GM19438 (cell line): Measurements from ENCODE around the gene ALKBH4.
"Not testable (repeated sequence)": the region's sequence is repeated elsewhere in the genome, so short reads cannot be mapped to it uniquely, and the experiment has no call there.

Source experiments
- ATAC-seq: cut with Tn5 transposase; IDR thresholded peaks from one replicate; pipeline ENCODE4 v1.9.1; 2021; ENCODE audit warnings: low read depth; ENCODE audit not compliant: unreplicated experiment

ALKBH4 gene

GRCh38 chr7:102456327-102456726 lies 8.3 kb downstream of the ALKBH4 start:
- ATAC-seq = no peak

- no peak for ATAC-seq
These were observed 9.1 kb downstream of the ALKBH4 start for GRCh38 chr7:102455596-102455995.

- not testable (repeated sequence) for ATAC-seq
These were observed 9.7 kb downstream of the ALKBH4 start for GRCh38 chr7:102454932-102455331.

- no peak for ATAC-seq
These were observed 10.2 kb downstream of the ALKBH4 start for GRCh38 chr7:102454468-102454867.

DNA sequence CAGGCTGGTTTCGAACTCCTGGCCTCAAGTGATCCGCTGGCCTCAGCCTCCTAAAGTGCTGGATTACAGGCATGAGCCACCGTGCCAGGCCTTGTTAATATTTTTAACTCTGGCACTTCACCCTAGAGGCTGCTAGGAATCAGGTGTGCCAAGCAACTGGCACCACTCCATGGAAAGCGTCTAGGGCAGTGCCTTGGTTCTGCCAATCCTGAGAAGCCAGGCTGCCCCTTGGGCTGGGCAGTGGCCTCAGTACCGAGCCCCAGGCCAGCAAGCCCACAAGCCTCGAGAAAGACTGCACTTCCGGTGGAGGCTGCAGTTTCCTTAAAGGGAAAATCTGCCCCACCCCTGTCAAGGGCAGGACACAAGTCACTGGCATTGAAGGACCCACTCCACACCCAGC lies 11.3 kb downstream of the ALKBH4 start:
- ATAC-seq = no peak

- ATAC-seq = no peak
These were observed 12.2 kb downstream of the ALKBH4 start for GRCh38 chr7:102452451-102452850.

GRCh38 chr7:102451371-102452054 lies 13.2 kb downstream of the ALKBH4 start:
- no peak for ATAC-seq

GRCh38 chr7:102450242-102450641 lies 14.4 kb downstream of the ALKBH4 start:
- no peak for ATAC-seq

GRCh38 chr7:102449136-102449535 lies 15.5 kb downstream of the ALKBH4 start:
- no peak for ATAC-seq

DNA sequence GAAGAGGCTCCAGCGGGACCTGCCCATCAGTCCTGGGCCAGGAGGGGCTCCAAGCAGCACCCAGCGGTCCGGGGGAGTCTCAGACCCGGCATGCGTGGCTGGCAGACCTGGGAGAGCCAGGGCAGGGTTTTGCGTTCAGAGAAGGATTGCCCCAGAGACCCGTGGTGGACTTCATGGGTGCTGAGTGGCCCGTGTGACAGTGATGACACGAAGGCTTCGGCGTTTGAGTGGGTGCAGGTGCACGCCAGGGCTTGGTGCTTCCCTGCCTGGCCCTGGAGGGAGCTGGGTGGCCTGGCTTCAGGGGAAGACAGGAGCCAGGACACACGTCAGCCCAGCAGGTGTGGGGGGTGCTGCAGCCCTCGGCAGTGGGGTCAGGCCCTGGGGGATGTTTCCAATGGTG lies 17.4 kb downstream of the ALKBH4 start:
- ATAC-seq = no peak

- no peak for ATAC-seq
These were observed 18.1 kb downstream of the ALKBH4 start for GRCh38 chr7:102446387-102447156.

- no peak for ATAC-seq
These were observed 19.0 kb downstream of the ALKBH4 start for GRCh38 chr7:102445674-102446071.

GRCh38 chr7:102444961-102445673 lies 19.5 kb downstream of the ALKBH4 start:
- peak; percentile 34 for ATAC-seq

GRCh38 chr7:102439963-102440795 lies 24.5 kb downstream of the ALKBH4 start:
- ATAC-seq = no peak

DNA sequence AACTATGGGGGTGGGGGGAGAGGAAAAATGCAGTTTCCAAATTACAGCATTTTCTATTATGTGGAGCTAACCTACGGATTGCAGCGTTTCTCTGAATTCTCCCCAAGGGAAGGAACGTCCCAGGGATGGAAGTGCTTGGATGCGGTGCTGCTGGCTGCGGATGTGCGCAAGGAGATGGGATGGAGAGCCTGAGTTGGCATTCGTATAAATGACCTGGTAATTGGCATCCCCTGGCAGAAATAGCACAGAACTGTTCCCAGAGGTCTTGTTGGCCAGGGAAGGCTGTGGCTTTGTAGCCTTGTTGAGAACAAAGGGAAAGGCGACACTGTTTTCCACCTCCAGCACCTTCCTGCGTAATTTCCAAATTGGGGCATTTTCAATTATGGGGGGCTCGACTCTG lies 28.5 kb downstream of the ALKBH4 start:
- no peak for ATAC-seq

GRCh38 chr7:102434039-102434486 lies 30.6 kb downstream of the ALKBH4 start:
- ATAC-seq = no peak

DNA sequence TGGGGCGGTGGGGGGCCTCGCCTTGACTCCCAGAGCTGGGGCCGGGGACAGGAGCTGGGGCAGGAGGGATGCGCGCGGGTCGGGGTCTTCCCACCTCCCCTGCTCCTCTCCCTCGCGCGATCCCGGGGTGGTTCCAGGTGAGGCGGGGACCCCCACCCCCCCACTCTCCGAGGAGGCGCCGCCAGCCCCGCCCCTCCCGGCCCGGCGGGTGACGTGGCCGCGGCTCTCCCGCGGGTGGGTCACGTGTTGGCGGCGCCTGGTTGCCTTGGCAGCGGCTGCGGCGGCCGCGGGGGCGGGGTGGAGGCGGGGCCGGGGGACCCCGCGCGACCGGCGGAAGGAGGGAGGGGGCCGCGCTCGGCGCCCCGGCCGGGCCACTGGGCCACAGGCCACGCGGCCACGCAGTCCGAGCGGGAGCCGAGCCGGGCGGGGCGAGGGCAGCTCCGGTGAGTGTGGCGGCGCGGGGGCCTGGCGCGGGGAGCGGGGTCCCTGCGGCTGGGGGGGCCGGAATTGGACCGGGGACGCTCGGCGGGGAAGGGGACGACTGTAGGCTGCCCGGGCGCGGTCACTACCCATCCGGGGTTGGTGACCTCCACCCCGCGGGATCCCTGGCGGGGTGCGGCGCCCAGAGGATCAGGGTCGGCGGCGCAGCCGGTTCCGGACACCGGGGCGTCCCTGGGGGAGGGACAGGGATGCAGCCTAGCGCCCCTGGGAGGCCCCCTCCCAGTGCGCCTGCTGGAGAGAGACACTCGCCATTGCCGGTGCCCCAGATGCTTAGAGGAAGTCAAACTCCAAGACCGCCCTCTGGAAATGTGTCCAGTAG lies 31.2 kb downstream of the ALKBH4 start, which contains the start of gene ORAI2:
Gene ORAI2, plus strand, starts transcription at position 357 of the 820 bp plus-strand sequence. CDS start 5,382 bp downstream, outside the sequence.
- ATAC-seq = peak; percentile 51

GRCh38 chr7:102432442-102433218 lies 32.0 kb downstream of the ALKBH4 start:
- ATAC-seq = peak; percentile 20
